Small intestine (tissue), 7 donors: ENCODE measurements around the gene CARS2. TPM values are rescaled to one million over a fixed set of nuclear protein-coding genes. Genes with fewer than 3 reads are reported as not detected.

ENCODE experiments used
- DNase-seq, 2 donors: peaks; one replicate each; pipeline versions ENCODE4 v3.0.0 to v3.0.0-alpha.2; 2013
- FAIRE-seq: peaks from 2 replicates; lab custom pipeline; 2012; peaks lifted over from hg19 to GRCh38; lab: Jason Lieb, UNC
- H3K27ac ChIP-seq, 3 donors: one replicate each; pipeline ENCODE4 v1.5.1; 2013; ENCODE audit warnings: low read length in 2 of 3, mild to moderate bottlenecking in 2 of 3, control low read depth in 1 of 3, inconsistent platforms in 1 of 3, low read depth in 1 of 3, moderate library complexity in 1 of 3
- H3K27me3 ChIP-seq, 3 donors: one replicate each; pipeline ENCODE4 v1.6.1; 2013; ENCODE audit warnings: low read length in 3 of 3, inconsistent platforms in 1 of 3; ENCODE audit not compliant: control insufficient read depth in 3 of 3, insufficient read depth in 3 of 3
- H3K36me3 ChIP-seq, 3 donors: one replicate each; pipeline ENCODE4 v1.6.1; 2013; ENCODE audit warnings: low read length in 3 of 3, inconsistent platforms in 1 of 3, low read depth in 1 of 3, mild to moderate bottlenecking in 1 of 3, moderate library complexity in 1 of 3; ENCODE audit not compliant: control insufficient read depth in 3 of 3, insufficient read depth in 2 of 3
- H3K4me1 ChIP-seq, 3 donors: one replicate each; pipeline ENCODE4 v1.6.1; 2013; ENCODE audit warnings: low read length in 2 of 3, inconsistent platforms in 1 of 3, low read depth in 1 of 3, mild to moderate bottlenecking in 1 of 3, moderate library complexity in 1 of 3; ENCODE audit not compliant: control insufficient read depth in 3 of 3, insufficient read depth in 2 of 3
- H3K4me3 ChIP-seq, 3 donors: one replicate each; pipeline ENCODE4 v1.5.1; 2013; ENCODE audit warnings: low read length in 3 of 3, control low read depth in 1 of 3, inconsistent platforms in 1 of 3, low read depth in 1 of 3, mild to moderate bottlenecking in 1 of 3, moderate library complexity in 1 of 3
- H3K9me3 ChIP-seq, 2 donors: one replicate each; pipeline ENCODE4 v1.6.1; 2013; ENCODE audit warnings: low read depth in 1 of 2, low read length in 1 of 2; ENCODE audit not compliant: control insufficient read depth in 2 of 2, insufficient read depth in 1 of 2
- WGBS, 3 donors: extraction: QIAGEN DNeasy Blood & Tissue Kit; methylation state at CpG; one replicate each; pipeline ENCODE4 v1.1.7; 2013; 5-methylcytosine and 5-hydroxymethylcytosine counted together
- polyA plus RNA-seq, 4 donors: library from polyadenylated mRNA; stranded (reverse) in 3 of 4; unstranded in 1 of 4; fragments of 200-250 nt in 3 of 4; fragments of 120-200 nt in 1 of 4; gene quantifications; one replicate each; pipeline versions ENCODE4 v1.2.1 to v1.2.3, GENCODE V29; 2013
- donor health status: healthy with polysubstance abuse.
- donor health status: control.
- donor health status: control.
- donor health status: Bipolar disorder and iron deficiency.
- donor health status: healthy.

The CARS2 gene
- polyA plus RNA-seq, 4 donors: 69.7 to 107 (median 84.9) TPM

DNA sequence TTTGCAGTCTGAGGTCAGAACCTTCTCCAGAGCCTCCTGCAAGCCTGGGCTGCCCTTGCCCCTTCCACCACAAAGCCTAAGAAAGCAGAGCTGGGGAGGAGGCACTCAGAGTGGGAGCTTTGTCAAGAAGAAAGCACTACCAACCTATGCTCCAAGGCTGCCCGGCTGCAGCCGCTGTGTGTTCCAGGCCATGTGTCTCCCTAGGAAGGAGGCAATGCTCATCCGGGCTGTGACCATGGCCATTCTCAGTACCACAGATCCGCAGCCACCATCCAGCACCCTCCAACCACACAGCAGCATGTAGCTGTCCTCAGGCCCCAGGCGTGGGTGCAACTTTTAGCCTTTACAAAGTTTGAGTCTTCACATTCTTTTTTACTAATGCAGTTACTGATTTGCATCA lies 22.0 kb downstream of the CARS2 start:
- H3K27ac ChIP-seq: peak overlapping the region in 2 of 3 donors; percentile 68 to 89
- H3K27me3 ChIP-seq: no peaks in the 10 kb centered on the region
- H3K36me3 ChIP-seq: peaks cover 2 to 72% (median 8%) of the 10 kb centered on the region in 3 donors
- no peak overlapping the region for H3K4me3 ChIP-seq
- no peak for FAIRE-seq
- no peak for DNase-seq
- H3K4me1 ChIP-seq: peaks cover 0 to 19% (median 7%) of the 10 kb centered on the region in 3 donors
- H3K9me3 ChIP-seq: no peaks in the 10 kb centered on the region
- 94 to 100% (median 96%) methylated on average over 5 of the region's 5 CpGs for WGBS, 3 donors

DNA sequence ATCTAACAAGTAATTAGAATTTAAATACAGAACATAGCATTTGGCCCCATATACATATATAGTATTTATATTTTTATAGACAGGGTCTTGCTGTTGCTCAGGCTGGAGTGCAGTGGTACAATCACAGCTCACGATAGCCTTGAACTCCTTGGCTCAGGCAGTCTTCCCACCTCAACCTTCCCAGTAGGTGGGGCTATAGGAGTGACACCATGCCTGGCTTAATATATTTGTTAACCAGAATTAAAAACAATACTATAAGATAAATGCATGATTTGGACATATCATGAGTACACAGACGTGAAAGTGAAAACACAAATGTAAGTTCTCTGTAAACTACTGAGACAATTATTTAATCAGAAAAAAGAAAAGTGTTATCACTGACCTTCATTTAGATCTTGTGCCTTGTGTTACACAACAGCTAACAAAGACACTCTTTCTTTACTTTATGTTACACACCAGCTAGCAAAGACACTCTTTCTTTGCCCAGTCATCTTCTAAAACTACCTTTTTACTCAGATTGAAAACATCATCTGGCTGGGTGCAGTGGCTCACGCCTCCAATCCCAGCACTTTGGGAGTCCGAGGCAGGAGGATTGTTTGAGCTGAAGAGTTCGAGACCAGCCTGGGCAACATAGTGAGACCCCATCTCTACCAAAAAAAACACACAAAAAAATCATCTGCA lies 22.6 kb downstream of the CARS2 start:
- 73 to 80% (median 78%) methylated on average over 5 of the region's 5 CpGs for WGBS, 3 donors
- H3K4me1 ChIP-seq: peaks cover 0 to 19% (median 7%) of the 10 kb centered on the region in 3 donors
- FAIRE-seq: peak; percentile 26
- DNase-seq: peak; percentile 28 to 36
- H3K4me3 ChIP-seq: no peak overlapping the region
- peak overlapping the region in 1 of 3 donors; percentile 89 for H3K27ac ChIP-seq
- H3K36me3 ChIP-seq: peaks cover 6 to 73% (median 11%) of the 10 kb centered on the region in 3 donors
- H3K27me3 ChIP-seq: no peaks in the 10 kb centered on the region
- H3K9me3 ChIP-seq: no peaks in the 10 kb centered on the region

DNA sequence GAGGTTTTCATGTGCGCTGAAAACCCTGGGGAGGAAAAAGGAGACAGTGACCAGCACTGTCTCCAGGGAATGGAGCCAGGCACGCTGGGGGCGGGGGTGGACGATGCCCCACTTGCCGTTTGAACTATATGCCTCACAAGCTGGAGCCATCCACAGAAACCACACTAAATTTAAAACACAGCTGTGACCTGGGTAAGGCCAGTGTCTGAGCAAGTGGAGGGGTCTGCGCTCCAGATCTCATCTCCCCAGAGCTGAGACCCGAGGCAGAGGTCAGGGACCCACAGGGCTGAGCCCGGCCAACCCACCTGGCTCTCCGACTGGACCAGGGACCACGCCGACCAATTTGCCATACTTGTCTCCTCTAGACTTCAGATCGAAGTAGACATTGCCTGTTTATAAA lies 23.2 kb downstream of the CARS2 start:
- H3K27ac ChIP-seq: no peak overlapping the region

DNA sequence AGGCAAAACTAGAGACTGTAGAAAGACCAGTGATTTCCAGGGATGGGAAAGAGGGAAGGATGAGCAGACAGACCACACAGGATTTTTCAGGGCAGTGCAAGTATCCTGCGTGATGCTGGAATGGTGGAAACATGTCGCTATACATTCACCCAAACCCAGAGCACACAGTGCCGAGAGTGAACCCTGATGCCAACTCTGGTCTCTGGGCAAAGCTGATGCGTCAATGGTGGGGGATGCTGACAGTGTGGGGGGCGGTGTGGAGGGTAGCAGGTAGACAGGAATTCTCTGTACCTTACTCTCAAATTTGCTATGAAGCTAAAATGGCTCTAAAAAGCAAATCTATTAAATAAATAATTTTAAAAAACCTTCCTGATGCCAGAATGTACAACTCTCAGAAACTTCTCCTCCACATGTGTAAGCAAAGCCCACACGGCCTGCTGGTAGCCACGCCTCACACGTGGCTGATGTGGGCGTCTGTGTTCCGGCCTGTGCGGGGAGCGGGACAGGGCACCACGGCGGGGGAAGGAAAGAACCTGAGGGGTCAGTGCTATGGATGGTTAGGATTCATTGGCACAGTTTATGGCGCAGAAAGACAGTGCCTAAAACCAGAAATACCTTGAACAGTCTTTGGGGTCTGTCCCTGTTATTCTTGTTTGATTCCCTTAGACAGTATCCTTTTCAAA lies 23.9 kb downstream of the CARS2 start:
- WGBS, 3 donors: 84 to 89% (median 85%) methylated on average over 15 of the region's 15 CpGs
- Histone ChIP-seq H3K4me3 (no peak overlapping the region), H3K9me3 (no peaks in the 10 kb centered on the region), H3K36me3 (peaks cover 6 to 71% (median 8%) of the 10 kb centered on the region in 3 donors), H3K27ac (no peak overlapping the region), H3K4me1 (peaks cover 0 to 19% (median 7%) of the 10 kb centered on the region in 3 donors), H3K27me3 (no peaks in the 10 kb centered on the region)
- DNase-seq: no peak
- FAIRE-seq: no peak

More for the DNA sequence above, 23.2 kb downstream of the CARS2 start:
- FAIRE-seq (no peak), DNase-seq (no peak)
- Histone ChIP-seq H3K4me3 (no peak overlapping the region), H3K9me3 (no peaks in the 10 kb centered on the region), H3K27me3 (no peaks in the 10 kb centered on the region), H3K36me3 (peaks cover 6 to 73% (median 10%) of the 10 kb centered on the region in 3 donors), H3K4me1 (peaks cover 0 to 19% (median 7%) of the 10 kb centered on the region in 3 donors)
- WGBS, 3 donors: 89 to 95% (median 92%) methylated on average over 12 of the region's 12 CpGs

DNA sequence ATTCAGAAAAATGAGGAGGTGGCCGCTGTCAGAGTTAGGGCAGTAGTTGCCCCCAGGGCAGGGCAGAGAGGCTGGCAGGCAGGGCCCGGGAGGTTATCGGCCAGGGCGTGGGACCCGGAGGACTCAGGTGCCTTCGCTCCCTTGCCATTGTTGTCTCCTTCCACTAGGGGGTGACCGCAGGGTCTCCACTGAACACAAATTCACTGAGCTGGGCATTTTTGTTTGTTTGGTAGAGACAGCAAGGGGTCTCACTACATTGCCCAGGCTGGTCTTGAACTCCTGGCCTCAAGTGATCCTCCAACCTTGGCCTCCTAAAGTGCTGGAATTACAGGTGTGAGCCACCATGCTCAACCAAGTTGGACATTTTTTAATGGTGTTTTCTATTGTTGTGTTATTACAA lies 25.1 kb downstream of the CARS2 start:
- no peak for FAIRE-seq
- Histone ChIP-seq H3K27ac (no peak overlapping the region), H3K4me3 (no peak overlapping the region), H3K9me3 (no peaks in the 10 kb centered on the region), H3K4me1 (peaks cover 0 to 19% (median 7%) of the 10 kb centered on the region in 3 donors), H3K36me3 (peaks cover 8 to 74% (median 10%) of the 10 kb centered on the region in 3 donors), H3K27me3 (no peaks in the 10 kb centered on the region)
- whole genome bisulfite sequencing, 3 donors: 72 to 87% (median 80%) methylated on average over 7 of the region's 7 CpGs
- DNase-seq: peak in 1 of 2 donors; percentile 20

DNA sequence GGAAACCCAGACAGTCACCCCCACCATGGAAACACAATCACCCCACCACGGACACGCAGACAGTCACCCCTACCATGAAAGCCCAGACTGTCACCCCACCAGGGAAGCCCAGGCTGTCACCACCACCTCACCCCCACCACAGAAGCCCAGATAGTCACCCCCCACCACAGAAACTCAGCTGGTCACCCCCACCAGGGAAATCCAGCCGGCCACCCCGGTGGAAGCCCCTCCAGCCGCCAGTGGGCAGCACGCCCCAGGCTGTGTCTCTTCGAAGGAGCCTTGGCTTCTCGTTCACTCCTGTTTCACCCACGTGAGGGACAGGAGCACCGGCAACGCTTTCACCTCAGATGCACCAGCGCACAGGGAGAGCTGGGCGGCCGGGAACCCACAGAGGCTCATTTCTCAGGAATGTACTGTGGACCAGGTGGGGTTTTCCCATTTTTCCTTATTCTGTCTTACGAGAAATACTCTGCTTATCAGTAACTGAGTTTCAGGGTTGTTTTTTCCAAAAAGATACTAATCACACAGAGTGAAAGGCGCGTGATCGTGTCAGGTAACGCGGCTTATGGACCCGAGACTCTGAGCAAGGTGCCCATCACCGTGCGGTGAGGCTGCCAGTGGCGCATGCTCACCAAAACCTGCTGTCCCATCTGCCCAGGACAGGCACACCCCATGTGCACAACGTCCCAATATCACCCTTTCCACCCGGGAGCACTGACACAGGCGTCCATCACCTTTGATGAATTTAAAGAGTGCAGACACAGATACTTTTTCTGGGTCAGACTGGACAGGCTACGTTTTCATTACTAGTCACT lies 28.0 kb downstream of the CARS2 start:
- Histone ChIP-seq H3K27ac (no peak overlapping the region), H3K4me1 (no peaks in the 10 kb centered on the region), H3K9me3 (no peaks in the 10 kb centered on the region), H3K27me3 (no peaks in the 10 kb centered on the region), H3K36me3 (peaks cover 6 to 62% (median 14%) of the 10 kb centered on the region in 3 donors), H3K4me3 (no peak overlapping the region)
- DNase-seq: no peak
- no peak for FAIRE-seq
- 92 to 95% (median 94%) methylated on average over 28 of the region's 28 CpGs for WGBS, 3 donors

DNA sequence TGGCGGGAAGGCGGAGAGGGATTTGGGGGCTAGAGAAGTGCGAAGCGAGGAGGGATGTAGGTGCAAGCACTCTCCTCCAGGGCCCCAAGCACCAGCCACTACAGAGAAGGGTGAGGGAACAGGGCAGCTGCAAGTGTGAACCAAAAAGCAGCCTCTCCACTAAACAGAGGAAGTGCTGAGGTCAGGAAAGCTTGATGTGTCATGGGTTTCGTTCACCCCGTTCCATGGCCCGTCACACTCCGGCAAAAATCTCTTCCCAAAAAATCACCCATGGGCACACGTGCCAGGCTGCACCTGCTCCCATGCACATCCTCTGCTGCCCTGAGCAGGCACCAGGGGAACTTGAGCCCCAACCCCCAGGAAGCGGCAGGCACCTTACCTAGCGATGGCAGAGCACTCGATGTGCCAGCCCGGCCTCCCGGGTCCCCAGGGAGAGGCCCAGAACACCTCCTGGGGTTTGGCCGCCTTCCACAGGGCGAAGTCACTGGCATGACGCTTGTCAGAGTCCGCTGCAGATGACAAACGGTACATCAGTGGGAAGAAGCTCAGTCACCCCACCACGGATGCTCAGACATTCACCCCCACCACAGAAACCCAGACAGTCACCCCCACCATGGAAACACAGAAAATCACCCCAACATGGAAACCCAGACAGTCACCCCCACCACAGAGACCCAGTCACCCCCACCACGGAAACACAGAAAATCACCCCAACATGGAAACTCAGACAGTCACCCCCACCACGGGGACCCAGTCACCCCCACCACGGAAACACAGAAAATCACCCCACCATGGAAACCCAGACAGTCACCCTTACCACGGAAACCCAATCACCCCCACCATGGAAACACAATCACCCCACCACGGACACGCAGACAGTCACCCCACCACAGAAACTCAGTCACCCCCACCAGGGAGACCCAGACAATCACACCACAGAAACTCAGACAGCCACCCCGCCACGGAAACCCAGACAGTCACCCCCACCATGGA lies 29.0 kb downstream of the CARS2 start:
- H3K27ac ChIP-seq: peak overlapping the region in 1 of 3 donors; percentile 56

More for the DNA sequence above, 29.0 kb downstream of the CARS2 start:
- Histone ChIP-seq H3K36me3 (peaks cover 4 to 53% (median 14%) of the 10 kb centered on the region in 3 donors), H3K27me3 (no peaks in the 10 kb centered on the region), H3K4me1 (no peaks in the 10 kb centered on the region), H3K4me3 (no peak overlapping the region), H3K9me3 (no peaks in the 10 kb centered on the region)
- no peak for DNase-seq
- FAIRE-seq: no peak
- WGBS, 3 donors: 83 to 94% (median 86%) methylated on average over 23 to 28 of the region's 28 CpGs
